Astrocyte (in vitro differentiated cells and primary cell): Measurements from ENCODE around the gene CRYBG1. TPM values are rescaled to one million over a fixed set of nuclear protein-coding genes. Genes with fewer than 3 reads are reported as not detected.

ENCODE experiments used
- DNase-seq: peaks from one replicate; pipeline ENCODE4 v3.0.0-alpha.2; 2010; ENCODE audit warnings: low read depth
- FAIRE-seq: peaks from 2 replicates; lab custom pipeline; 2011; peaks lifted over from hg19 to GRCh38; lab: Jason Lieb, UNC
- H2AFZ ChIP-seq: 2 replicates; pipeline ENCODE4 v1.6.0; 2012; ENCODE audit warnings: low read depth, low read length, inconsistent platforms
- H3K27ac ChIP-seq: 2 replicates; pipeline ENCODE4 v1.5.1; 2011; ENCODE audit warnings: low read depth, low read length, inconsistent platforms
- H3K27me3 ChIP-seq: 2 replicates; pipeline ENCODE4 v1.6.0; 2011; ENCODE audit warnings: low read length, inconsistent platforms; ENCODE audit not compliant: insufficient read depth
- H3K36me3 ChIP-seq: 2 replicates; pipeline ENCODE4 v1.5.1; 2011; ENCODE audit warnings: low read length, inconsistent platforms; ENCODE audit not compliant: insufficient read depth
- H3K4me1 ChIP-seq: 2 replicates; pipeline ENCODE4 v1.5.1; 2011; ENCODE audit warnings: low read length, inconsistent platforms; ENCODE audit not compliant: insufficient read depth
- H3K4me2 ChIP-seq: 2 replicates; pipeline ENCODE4 v1.6.0; 2012; ENCODE audit warnings: low read length, inconsistent platforms
- H3K4me3 ChIP-seq: 2 replicates; pipeline ENCODE4 v1.5.1; 2011; ENCODE audit warnings: low read depth, mild to moderate bottlenecking, low read length, inconsistent platforms; ENCODE audit not compliant: insufficient read depth
- H3K79me2 ChIP-seq: 2 replicates; pipeline ENCODE4 v1.6.0; 2012; ENCODE audit warnings: mild to moderate bottlenecking, low read length, inconsistent platforms; ENCODE audit not compliant: insufficient read depth
- H3K9ac ChIP-seq: 2 replicates; pipeline ENCODE4 v1.6.0; 2012; ENCODE audit warnings: mild to moderate bottlenecking, low read length, inconsistent platforms
- H3K9me3 ChIP-seq: 2 replicates; pipeline ENCODE4 v1.5.1; 2012; ENCODE audit warnings: low read depth, mild to moderate bottlenecking, low read length, inconsistent platforms; ENCODE audit not compliant: insufficient read depth
- H4K20me1 ChIP-seq: 2 replicates; pipeline ENCODE4 v1.6.0; 2012; ENCODE audit warnings: low read length, inconsistent platforms; ENCODE audit not compliant: insufficient read depth
- H3K27ac Mint-ChIP-seq: one replicate; pipeline ENCODE4 v1.8.0; 2021; ENCODE audit warnings: mild to moderate bottlenecking, mixed read lengths; ENCODE audit not compliant: unreplicated experiment
- H3K27me3 Mint-ChIP-seq: one replicate; pipeline ENCODE4 v1.8.0; 2021; ENCODE audit warnings: low read depth, mixed read lengths; ENCODE audit not compliant: unreplicated experiment
- H3K36me3 Mint-ChIP-seq: one replicate; pipeline ENCODE4 v1.8.0; 2021; ENCODE audit warnings: low read depth, mixed read lengths; ENCODE audit not compliant: unreplicated experiment
- H3K4me1 Mint-ChIP-seq: one replicate; pipeline ENCODE4 v1.8.0; 2021; ENCODE audit warnings: low read depth, mixed read lengths; ENCODE audit not compliant: unreplicated experiment
- H3K4me3 Mint-ChIP-seq: one replicate; pipeline ENCODE4 v1.8.0; 2021; ENCODE audit warnings: mild to moderate bottlenecking, moderate library complexity, mixed read lengths; ENCODE audit not compliant: unreplicated experiment
- H3K9me3 Mint-ChIP-seq: one replicate; pipeline ENCODE4 v1.8.0; 2021; ENCODE audit warnings: mild to moderate bottlenecking, mixed read lengths; ENCODE audit not compliant: unreplicated experiment
- CTCF ChIP-seq: IDR thresholded peaks from 2 replicates; pipeline ENCODE4 v1.5.1; 2011; ENCODE audit warnings: low read depth, mild to moderate bottlenecking, inconsistent platforms, low read length, moderate library complexity; ENCODE audit not compliant: insufficient read depth
- EZH2 ChIP-seq: IDR thresholded peaks from 2 replicates; pipeline ENCODE4 v1.6.1; 2012; ENCODE audit warnings: mild to moderate bottlenecking, low read length, inconsistent platforms; ENCODE audit not compliant: insufficient read depth
- total RNA-seq: library from RNA; stranded (reverse); gene quantifications from 2 replicates; pipeline ENCODE4 v1.2.1, GENCODE V29; 2021

Gene CRYBG1
- total RNA-seq, 1 donor from 2014 or later = 0.64 TPM

- H2AFZ ChIP-seq = peak overlapping the region; percentile 37
- FAIRE-seq (no peak), DNase-seq (no peak)
- H3K4me1 ChIP-seq = peaks cover 27% of the 10 kb centered on the region
- peak overlapping the region; percentile 87 for H3K27ac Mint-ChIP-seq
- H3K4me1 Mint-ChIP-seq = peaks cover 25% of the 10 kb centered on the region
- H3K79me2 ChIP-seq = no peaks in the 10 kb centered on the region
- H3K4me3 Mint-ChIP-seq = no peak overlapping the region
- H3K9me3 ChIP-seq = no peaks in the 10 kb centered on the region
- no peak overlapping the region for H3K4me3 ChIP-seq
- no peaks in the 10 kb centered on the region for H3K36me3 Mint-ChIP-seq
- H3K27me3 ChIP-seq = no peaks in the 10 kb centered on the region
- H3K36me3 ChIP-seq = no peaks in the 10 kb centered on the region
- peak overlapping the region; percentile 38 for H3K9ac ChIP-seq
- H3K9me3 Mint-ChIP-seq = no peaks in the 10 kb centered on the region
- H3K4me2 ChIP-seq = peak overlapping the region; percentile 58
- H4K20me1 ChIP-seq = no peaks in the 10 kb centered on the region
- TF ChIP-seq EZH2 (no peak), CTCF (no peak)
- no peaks in the 10 kb centered on the region for H3K27me3 Mint-ChIP-seq
- peak overlapping the region; percentile 84 for H3K27ac ChIP-seq
These were observed 185.8 kb downstream of the CRYBG1 start for GRCh38 chr6:106546261-106546690.

- H3K79me2 ChIP-seq = no peaks in the 10 kb centered on the region
- H3K4me2 ChIP-seq = peak overlapping the region; percentile 58
- Mint-ChIP-seq H3K4me3 (no peak overlapping the region), H3K4me1 (peaks cover 25% of the 10 kb centered on the region), H3K27ac (peak overlapping the region; percentile 87), H3K9me3 (no peaks in the 10 kb centered on the region), H3K36me3 (no peaks in the 10 kb centered on the region), H3K27me3 (no peaks in the 10 kb centered on the region)
- H3K9me3 ChIP-seq = no peaks in the 10 kb centered on the region
- FAIRE-seq (peak; percentile 64), DNase-seq (peak; percentile 78)
- no peak for TF ChIP-seq EZH2
- no peak for TF ChIP-seq CTCF
- peaks cover 27% of the 10 kb centered on the region for H3K4me1 ChIP-seq
- no peaks in the 10 kb centered on the region for H4K20me1 ChIP-seq
- no peaks in the 10 kb centered on the region for H3K36me3 ChIP-seq
- H3K27me3 ChIP-seq = no peaks in the 10 kb centered on the region
- peak overlapping the region; percentile 38 for H3K9ac ChIP-seq
- peak overlapping the region; percentile 84 for H3K27ac ChIP-seq
- H2AFZ ChIP-seq = peak overlapping the region; percentile 37
- H3K4me3 ChIP-seq = no peak overlapping the region
These were observed 186.3 kb downstream of the CRYBG1 start for GRCh38 chr6:106546691-106547414.
